Liver (tissue), 3 donors: ENCODE results near the gene EMD.

ENCODE experiments used
- EGR1 ChIP-seq, 2 donors: IDR thresholded peaks; 2 replicates each; pipeline ENCODE4 v1.6.1; 2016 to 2018; ENCODE audit warnings: antibody characterized with exemption in 2 of 2, low read depth in 2 of 2
- GABPA ChIP-seq, 2 donors: IDR thresholded peaks in 1 of 2; conservative IDR thresholded peaks in 1 of 2; 2 replicates each; pipeline ENCODE4 v1.6.1; 2016; ENCODE audit warnings: antibody characterized with exemption in 2 of 2, mild to moderate bottlenecking in 1 of 2, moderate library complexity in 1 of 2
- TF ChIP-seq, protein P1 (sequence below): fragments of 150-350 bp; IDR thresholded peaks from 2 replicates; pipeline ENCODE4 v1.5.1; 2017; ENCODE audit warnings: improper control_type of control experiment, low read depth, low read length; ENCODE audit not compliant: missing input control
- TF ChIP-seq, protein P2 (sequence below): IDR thresholded peaks from 2 replicates; pipeline ENCODE4 v1.6.1; 2016; ENCODE audit warnings: antibody characterized with exemption
- donor health status: healthy.
- donor health status: healthy.

DNA sequence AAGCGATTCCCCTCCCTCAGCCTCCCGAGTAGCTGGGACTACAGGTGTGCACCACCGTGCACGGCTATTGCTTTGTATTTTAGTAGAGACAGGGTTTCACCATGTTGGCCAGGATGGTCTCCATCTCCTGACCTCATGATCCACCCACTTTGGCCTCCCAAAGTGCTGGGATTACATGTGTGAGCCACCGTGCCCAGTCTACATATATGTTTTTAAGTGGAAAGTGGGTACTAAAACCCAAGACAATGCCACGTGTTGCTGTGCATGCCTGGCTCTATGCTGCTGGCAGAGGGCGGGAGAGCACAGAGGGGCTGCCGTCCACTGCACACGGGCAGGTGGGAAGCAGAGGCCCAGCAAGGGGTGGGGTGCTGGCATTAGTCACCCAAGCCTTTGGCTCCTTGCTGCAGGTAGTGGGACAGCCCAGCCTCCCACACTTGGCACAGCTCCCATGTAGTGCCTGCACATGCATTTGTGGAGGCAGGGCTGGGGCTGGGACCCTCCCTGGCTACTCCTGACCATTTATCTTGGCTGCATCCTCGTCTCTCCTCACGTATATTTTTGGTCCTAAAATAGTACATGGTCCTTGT is 3.5 kb downstream of the EMD start:
- TF ChIP-seq, protein P1, sequence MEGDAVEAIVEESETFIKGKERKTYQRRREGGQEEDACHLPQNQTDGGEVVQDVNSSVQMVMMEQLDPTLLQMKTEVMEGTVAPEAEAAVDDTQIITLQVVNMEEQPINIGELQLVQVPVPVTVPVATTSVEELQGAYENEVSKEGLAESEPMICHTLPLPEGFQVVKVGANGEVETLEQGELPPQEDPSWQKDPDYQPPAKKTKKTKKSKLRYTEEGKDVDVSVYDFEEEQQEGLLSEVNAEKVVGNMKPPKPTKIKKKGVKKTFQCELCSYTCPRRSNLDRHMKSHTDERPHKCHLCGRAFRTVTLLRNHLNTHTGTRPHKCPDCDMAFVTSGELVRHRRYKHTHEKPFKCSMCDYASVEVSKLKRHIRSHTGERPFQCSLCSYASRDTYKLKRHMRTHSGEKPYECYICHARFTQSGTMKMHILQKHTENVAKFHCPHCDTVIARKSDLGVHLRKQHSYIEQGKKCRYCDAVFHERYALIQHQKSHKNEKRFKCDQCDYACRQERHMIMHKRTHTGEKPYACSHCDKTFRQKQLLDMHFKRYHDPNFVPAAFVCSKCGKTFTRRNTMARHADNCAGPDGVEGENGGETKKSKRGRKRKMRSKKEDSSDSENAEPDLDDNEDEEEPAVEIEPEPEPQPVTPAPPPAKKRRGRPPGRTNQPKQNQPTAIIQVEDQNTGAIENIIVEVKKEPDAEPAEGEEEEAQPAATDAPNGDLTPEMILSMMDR = no peak
- TF ChIP-seq GABPA (IDR thresholded peaks at IDR 0.05 in 1 of 2, conservative IDR thresholded peaks at IDR 0.05 in 1 of 2) (no peak), EGR1 (IDR thresholded peaks at IDR 0.05; ENCODE audit: low read depth in 2 of 2) (no peak)
- TF ChIP-seq, protein P2, sequence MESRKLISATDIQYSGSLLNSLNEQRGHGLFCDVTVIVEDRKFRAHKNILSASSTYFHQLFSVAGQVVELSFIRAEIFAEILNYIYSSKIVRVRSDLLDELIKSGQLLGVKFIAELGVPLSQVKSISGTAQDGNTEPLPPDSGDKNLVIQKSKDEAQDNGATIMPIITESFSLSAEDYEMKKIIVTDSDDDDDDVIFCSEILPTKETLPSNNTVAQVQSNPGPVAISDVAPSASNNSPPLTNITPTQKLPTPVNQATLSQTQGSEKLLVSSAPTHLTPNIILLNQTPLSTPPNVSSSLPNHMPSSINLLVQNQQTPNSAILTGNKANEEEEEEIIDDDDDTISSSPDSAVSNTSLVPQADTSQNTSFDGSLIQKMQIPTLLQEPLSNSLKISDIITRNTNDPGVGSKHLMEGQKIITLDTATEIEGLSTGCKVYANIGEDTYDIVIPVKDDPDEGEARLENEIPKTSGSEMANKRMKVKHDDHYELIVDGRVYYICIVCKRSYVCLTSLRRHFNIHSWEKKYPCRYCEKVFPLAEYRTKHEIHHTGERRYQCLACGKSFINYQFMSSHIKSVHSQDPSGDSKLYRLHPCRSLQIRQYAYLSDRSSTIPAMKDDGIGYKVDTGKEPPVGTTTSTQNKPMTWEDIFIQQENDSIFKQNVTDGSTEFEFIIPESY = no peak
